NT2/D1 (cell line): ENCODE measurements around the gene ERGIC1.

ENCODE experiments used
- SUZ12 ChIP-seq: IDR thresholded peaks from 2 replicates; pipeline ENCODE4 v1.6.1; 2011; ENCODE audit not compliant: insufficient read length, insufficient read depth; ENCODE audit errors: extremely low read depth
- YY1 ChIP-seq: IDR thresholded peaks from 2 replicates; pipeline ENCODE4 v1.6.1; 2011; ENCODE audit not compliant: insufficient read length, insufficient read depth
- ZNF274 ChIP-seq: IDR thresholded peaks from 2 replicates; pipeline ENCODE4 v1.6.1; 2011; ENCODE audit warnings: mild to moderate bottlenecking, low read depth, low read length

DNA sequence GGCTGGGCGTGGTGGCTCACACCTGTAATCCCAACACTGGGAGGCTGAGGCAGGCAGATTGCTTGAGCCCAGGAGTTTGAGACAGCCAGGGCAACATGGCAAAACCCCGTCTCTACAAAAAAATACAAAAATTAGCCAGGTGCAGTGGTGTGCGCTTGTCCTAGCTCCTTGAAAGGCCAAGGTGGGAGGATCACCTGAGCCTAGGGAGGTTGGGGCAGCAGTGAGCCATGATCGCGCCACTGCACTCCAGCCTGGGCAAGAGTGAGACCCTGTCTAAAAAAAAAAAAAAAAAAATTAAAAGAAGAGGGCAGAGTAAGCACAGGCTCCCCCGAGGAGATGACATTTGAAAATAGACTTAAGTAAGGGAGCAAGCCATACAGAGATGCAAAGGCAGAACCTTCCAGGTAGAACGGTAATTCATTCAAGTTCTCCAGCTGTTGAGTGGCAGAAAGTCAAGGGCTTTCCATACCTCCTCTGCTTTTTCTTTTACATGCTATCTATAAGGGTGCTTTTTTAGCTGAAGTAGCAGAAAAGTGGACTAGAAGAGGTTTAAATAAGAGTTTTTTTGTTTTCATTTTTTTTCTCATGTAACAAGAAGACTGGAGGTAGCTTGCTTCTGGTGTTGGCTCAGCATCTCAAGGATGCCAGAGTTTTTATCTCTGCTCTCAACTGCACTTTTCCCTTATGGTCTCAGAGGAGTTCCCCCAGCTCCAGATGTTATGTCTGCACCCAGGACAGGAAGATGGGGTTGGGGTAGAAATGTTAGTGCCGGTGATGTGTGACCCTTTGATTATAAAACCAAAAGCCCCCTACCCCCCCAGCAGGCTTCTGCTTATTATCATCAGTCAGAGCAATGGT is 40.8 kb downstream of the ERGIC1 start:
- TF ChIP-seq YY1 (no peak), SUZ12 (no peak), ZNF274 (no peak)
